GM12872 (cell line): ENCODE results near the gene LRP5.

Source experiments
- CTCF ChIP-seq: IDR thresholded peaks from 3 replicates; pipeline ENCODE4 v1.5.1; 2011; ENCODE audit warnings: low read depth, mild to moderate bottlenecking, low read length, moderate library complexity; ENCODE audit not compliant: insufficient read depth

LRP5 gene

GRCh38 chr11:68437927-68438657 lies 125.7 kb downstream of the LRP5 start:
- TF ChIP-seq CTCF, result no peak

GRCh38 chr11:68438658-68439259 lies 126.4 kb downstream of the LRP5 start:
- TF ChIP-seq CTCF, result no peak

DNA sequence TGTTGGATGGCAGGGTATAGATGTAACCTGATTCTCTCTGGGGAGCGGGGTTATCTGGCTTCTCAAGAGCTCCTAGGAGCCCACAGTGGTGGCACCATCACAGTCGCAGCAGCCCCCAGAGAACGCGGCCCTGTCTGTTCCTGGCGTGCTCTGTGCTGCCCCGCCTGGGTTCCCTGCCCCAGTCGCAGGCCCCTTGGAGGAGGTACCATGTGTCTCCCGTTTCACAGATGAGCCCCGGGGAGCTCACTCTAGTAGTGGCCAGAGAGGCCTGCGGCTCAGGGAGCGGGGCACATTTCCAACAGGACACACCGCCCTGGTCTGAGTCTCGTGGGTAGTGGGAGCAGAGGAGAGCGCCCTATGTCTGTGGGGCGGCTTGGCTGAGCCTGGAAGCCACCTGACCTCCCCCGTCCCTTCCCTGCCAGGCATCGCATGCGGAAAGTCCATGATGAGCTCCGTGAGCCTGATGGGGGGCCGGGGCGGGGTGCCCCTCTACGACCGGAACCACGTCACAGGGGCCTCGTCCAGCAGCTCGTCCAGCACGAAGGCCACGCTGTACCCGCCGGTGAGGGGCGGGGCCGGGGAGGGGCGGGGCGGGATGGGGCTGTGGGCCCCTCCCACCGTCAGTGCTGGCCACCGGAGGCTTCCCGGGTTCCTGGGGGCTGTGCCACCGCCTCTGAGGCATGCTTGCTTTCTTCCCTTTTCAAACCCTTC lies 127.1 kb downstream of the LRP5 start:
- TF ChIP-seq CTCF, result no peak

DNA sequence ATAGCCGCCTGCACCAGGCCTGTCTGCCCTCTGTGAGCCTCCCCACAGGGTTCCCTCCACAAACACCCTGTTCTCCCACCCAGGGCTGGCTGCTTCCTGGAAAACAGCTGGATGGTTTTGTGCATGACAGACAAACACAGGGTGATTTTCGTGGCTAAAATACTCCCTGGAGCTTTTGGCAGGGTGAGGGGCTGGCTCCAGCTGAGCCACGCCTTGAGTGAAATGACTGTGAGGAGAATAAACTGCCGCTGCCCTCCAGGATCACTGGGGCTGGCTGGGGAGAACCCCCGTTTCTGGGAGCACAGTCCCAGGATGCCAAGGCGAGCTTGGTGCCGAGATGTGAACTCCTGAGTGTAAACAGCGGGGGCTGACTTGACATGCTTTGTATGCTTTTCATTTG lies 127.8 kb downstream of the LRP5 start:
- TF ChIP-seq CTCF, result no peak

DNA sequence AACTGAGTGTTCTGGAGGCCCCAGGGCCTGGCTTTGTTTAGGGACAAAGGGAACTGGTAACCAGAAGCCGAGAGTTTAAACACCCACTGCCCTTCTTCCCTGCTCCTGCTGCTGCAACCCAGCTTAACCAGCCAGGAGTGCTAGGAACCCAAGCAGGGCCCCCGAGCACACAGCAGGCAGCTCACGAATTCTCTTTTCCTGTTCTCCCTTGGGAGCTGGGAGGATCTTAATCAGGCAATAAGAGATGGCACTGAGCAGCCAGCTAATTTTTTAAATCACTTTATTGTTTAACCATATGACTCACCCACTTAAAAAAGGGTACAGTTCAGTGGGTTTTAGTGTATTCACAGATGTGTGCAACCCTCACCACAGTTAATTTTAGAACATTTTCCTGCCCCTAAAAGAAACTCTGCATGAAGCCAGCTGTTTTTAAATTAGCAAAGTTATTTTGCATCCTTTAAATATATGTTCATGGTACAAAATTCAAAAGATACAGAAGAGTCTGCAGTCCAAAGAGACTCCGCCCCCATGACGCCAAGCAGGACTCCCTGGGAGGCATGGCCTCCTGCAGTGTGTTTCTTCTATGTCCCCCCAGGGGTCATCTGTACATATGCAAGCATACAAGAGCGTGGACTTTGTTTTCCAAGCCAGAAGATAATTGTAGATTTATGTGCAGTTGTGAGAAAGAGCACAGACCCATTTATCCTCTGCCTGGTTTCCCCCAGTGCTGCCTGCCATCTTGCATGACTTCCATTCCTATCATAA lies 129.3 kb downstream of the LRP5 start:
- TF ChIP-seq CTCF, result no peak

- TF ChIP-seq CTCF, result no peak
Observed at GRCh38 chr11:68442433-68442832, 130.0 kb downstream of the LRP5 start.

DNA sequence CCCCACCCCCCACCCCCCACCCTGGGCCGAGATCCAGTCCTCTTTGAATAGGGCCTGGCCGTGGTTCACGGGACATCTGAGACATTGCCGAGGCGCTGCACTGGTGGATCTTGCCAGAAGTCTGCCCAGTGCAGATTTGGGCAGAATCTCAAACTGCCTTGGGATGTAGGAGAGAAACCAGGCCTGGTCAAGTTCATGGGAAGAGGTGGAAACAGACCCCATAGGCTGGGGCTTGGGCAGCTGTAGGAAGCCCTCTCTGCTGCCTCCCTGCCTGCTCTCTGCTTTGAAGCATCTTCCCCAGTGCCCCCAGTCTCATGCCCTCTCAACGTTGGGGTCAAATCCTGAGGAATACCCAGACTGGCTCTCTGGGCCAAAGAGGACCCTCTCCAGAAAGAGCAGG lies 132.2 kb downstream of the LRP5 start:
- no peak for TF ChIP-seq CTCF
